Motor neuron (in vitro differentiated cells): ENCODE data around the gene MAGI3. TPM values are rescaled to one million over a fixed set of nuclear protein-coding genes. Genes with fewer than 3 reads are reported as not detected.

Source experiments
- ATAC-seq, 8 experiments: fragments of 200-7000 bp; cut with Tn5 transposase; replicated peaks in 6 of 8; 2 replicates each; pipeline ENCODE4 v1.8.0; 2021; ENCODE audit warnings: mild to moderate bottlenecking in 8 of 8, moderate library complexity in 8 of 8
- H3K27ac ChIP-seq, 2 donors: fragments of 250-450 bp; sonication (Bioruptor Pico); 2 replicates each; pipeline ENCODE4 v1.9.0; 2021; ENCODE audit warnings: antibody characterized with exemption in 2 of 2, mild to moderate bottlenecking in 2 of 2, moderate library complexity in 1 of 2
- H3K4me1 ChIP-seq, 2 donors: fragments of 250-450 bp; sonication (Bioruptor Pico); replicated peaks in 1 of 2; 2 replicates each; pipeline ENCODE4 v1.6.1; 2021; ENCODE audit warnings: antibody characterized with exemption in 2 of 2, mild to moderate bottlenecking in 2 of 2, moderate library complexity in 1 of 2
- H3K4me3 ChIP-seq, 5 donors: fragments of 250-450 bp; sonication (Bioruptor Pico); 2 replicates each; pipeline ENCODE4 v1.9.0; 2021; ENCODE audit warnings: antibody characterized with exemption in 5 of 5, mild to moderate bottlenecking in 5 of 5, moderate library complexity in 4 of 5
- WGBS, 10 experiments: fragments of 450-650 bp; shearing (Covaris generic); methylation state at CpG; one replicate each; pipeline ENCODE4 v1.0.0; 2022; 5-methylcytosine and 5-hydroxymethylcytosine counted together
- in situ Hi-C, 9 experiments: fragments of 400-800 bp; cut with MboI; loops; one replicate each; pipeline ENCODE4 v1.15.0; 2021; ENCODE audit warnings: low sequenced_read_pairs in 9 of 9, low pct_unique_long_range_greater_than_20kb in 2 of 9; ENCODE audit not compliant: unreplicated experiment in 9 of 9
- total RNA-seq, 8 experiments: library from RNA; unstranded; fragments of 300-600 nt; gene quantifications; 2 replicates each; pipeline versions ENCODE4 v1.2.3 to v1.2.4, GENCODE V29; 2022

Gene MAGI3
- total RNA-seq, 8 experiments from 2014 or later: 3.9 to 21.3 (median 17.6) TPM

- in situ Hi-C loops: no loop called here
- 0 to 5% (median 1%) methylated on average over 3 to 16 of the region's 74 CpGs; no CpG with 5 or more reads in 4 of the 10 experiments for WGBS, 10 experiments
- H3K27ac ChIP-seq: peak overlapping the region; percentile 79 to 84
- H3K4me3 ChIP-seq: peak overlapping the region; percentile 82 to 93 (median 89)
- H3K4me1 ChIP-seq: peaks cover 10 to 15% of the 10 kb centered on the region in 2 donors
- peak in 5 of 8 experiments; percentile 0 to 1 (median 0) for ATAC-seq
Measured at GRCh38 chr1:113390871-113391648, 745 bp downstream of the MAGI3 start.

GRCh38 chr1:113391649-113392271 is 1.4 kb downstream of the MAGI3 start:
- ATAC-seq: no peak
- 0 to 33% (median 9%) methylated on average over 1 to 9 of the region's 9 CpGs for WGBS, 10 experiments

GRCh38 chr1:113392541-113393128 is 2.3 kb downstream of the MAGI3 start:
- in situ Hi-C loops: no loop called here
- ATAC-seq: no peak
- Histone ChIP-seq H3K27ac (no peak overlapping the region), H3K4me1 (peaks cover 11 to 16% of the 10 kb centered on the region in 2 donors), H3K4me3 (peak overlapping the region; percentile 82 to 93 (median 89))
- 0 to 76% (median 65%) methylated on average over 1 to 3 of the region's 3 CpGs for WGBS, 10 experiments

More at GRCh38 chr1:113391649-113392271, 1.4 kb downstream of the MAGI3 start:
- Histone ChIP-seq H3K27ac (no peak overlapping the region), H3K4me1 (peaks cover 10 to 15% of the 10 kb centered on the region in 2 donors), H3K4me3 (peak overlapping the region; percentile 82 to 93 (median 89))
- in situ Hi-C loops: no loop called here

- Histone ChIP-seq H3K4me3 (no peak overlapping the region), H3K27ac (no peak overlapping the region), H3K4me1 (peaks cover 15 to 27% of the 10 kb centered on the region in 2 donors)
- ATAC-seq: no peak
- 49 to 95% (median 83%) methylated on average over 2 to 4 of the region's 4 CpGs for WGBS, 10 experiments
- in situ Hi-C loops: no loop called here
Measured at GRCh38 chr1:113394043-113394862, 3.9 kb downstream of the MAGI3 start.

GRCh38 chr1:113394863-113395259 is 4.5 kb downstream of the MAGI3 start:
- no peak for ATAC-seq
- no peak overlapping the region for H3K27ac ChIP-seq
- H3K4me3 ChIP-seq: no peak overlapping the region
- WGBS, 10 experiments: 73 to 100% (median 89%) methylated on average over 1 of the region's 1 CpG; no CpG with 5 or more reads in 1 of the 10 experiments
- in situ Hi-C loops: no loop called here
- H3K4me1 ChIP-seq: peaks cover 12 to 27% of the 10 kb centered on the region in 2 donors

GRCh38 chr1:113396102-113396501 is 5.8 kb downstream of the MAGI3 start:
- ATAC-seq: no peak
- H3K4me1 ChIP-seq: peaks cover 12 to 27% of the 10 kb centered on the region in 2 donors
- 55 to 100% (median 80%) methylated on average over 1 to 2 of the region's 2 CpGs; no CpG with 5 or more reads in 3 of the 10 experiments for WGBS, 10 experiments
- no peak overlapping the region for H3K4me3 ChIP-seq
- in situ Hi-C loops: no loop called here
- no peak overlapping the region for H3K27ac ChIP-seq

GRCh38 chr1:113396585-113396984 is 6.3 kb downstream of the MAGI3 start:
- no peak overlapping the region for H3K27ac ChIP-seq
- peaks cover 12 to 27% of the 10 kb centered on the region in 2 donors for H3K4me1 ChIP-seq
- no peak for ATAC-seq
- no peak overlapping the region for H3K4me3 ChIP-seq
- 30 to 100% (median 86%) methylated on average over 1 to 3 of the region's 3 CpGs; no CpG with 5 or more reads in 1 of the 10 experiments for WGBS, 10 experiments
- in situ Hi-C loops: no loop called here

GRCh38 chr1:113399062-113399583 is 8.8 kb downstream of the MAGI3 start:
- ATAC-seq: no peak
- Histone ChIP-seq H3K4me3 (no peak overlapping the region), H3K4me1 (peaks cover 12 to 13% of the 10 kb centered on the region in 2 donors), H3K27ac (no peak overlapping the region)
- in situ Hi-C loops: no loop called here
- 40 to 100% (median 91%) methylated on average over 1 to 5 of the region's 5 CpGs; no CpG with 5 or more reads in 1 of the 10 experiments for WGBS, 10 experiments

- H3K4me1 ChIP-seq: peaks cover 12 to 17% of the 10 kb centered on the region in 2 donors
- no peak overlapping the region for H3K27ac ChIP-seq
- ATAC-seq: no peak
- in situ Hi-C loops: no loop called here
- H3K4me3 ChIP-seq: no peak overlapping the region
- WGBS, 10 experiments: 25 to 94% (median 79%) methylated on average over 4 of the region's 4 CpGs; no CpG with 5 or more reads in 1 of the 10 experiments
Measured at GRCh38 chr1:113401067-113401466, 10.8 kb downstream of the MAGI3 start.

GRCh38 chr1:113401728-113402127 is 11.4 kb downstream of the MAGI3 start:
- ATAC-seq: no peak
- in situ Hi-C loops: no loop called here
- no peak overlapping the region for H3K4me3 ChIP-seq
- WGBS, 10 experiments: 57 to 100% (median 96%) methylated on average over 1 to 3 of the region's 3 CpGs; no CpG with 5 or more reads in 1 of the 10 experiments
- H3K27ac ChIP-seq: no peak overlapping the region
- H3K4me1 ChIP-seq: peaks cover 12 to 17% of the 10 kb centered on the region in 2 donors

GRCh38 chr1:113403065-113403464 is 12.8 kb downstream of the MAGI3 start:
- ATAC-seq: peak in 1 of 8 experiments; percentile 16

GRCh38 chr1:113405573-113405972 is 15.3 kb downstream of the MAGI3 start:
- Histone ChIP-seq H3K27ac (no peak overlapping the region), H3K4me1 (peaks cover 0 to 5% of the 10 kb centered on the region in 2 donors), H3K4me3 (no peak overlapping the region)
- in situ Hi-C loops: no loop called here
- peak in 4 of 8 experiments; percentile 39 to 50 (median 41) for ATAC-seq
- 40 to 100% (median 79%) methylated on average over 1 to 2 of the region's 2 CpGs; no CpG with 5 or more reads in 2 of the 10 experiments for WGBS, 10 experiments

More at GRCh38 chr1:113403065-113403464, 12.8 kb downstream of the MAGI3 start:
- Histone ChIP-seq H3K27ac (no peak overlapping the region), H3K4me1 (peaks cover 6 to 12% of the 10 kb centered on the region in 2 donors), H3K4me3 (no peak overlapping the region)
- in situ Hi-C loops: no loop called here
- 57 to 100% (median 67%) methylated on average over 1 of the region's 1 CpG; no CpG with 5 or more reads in 7 of the 10 experiments for WGBS, 10 experiments
